Stimulated activated CD4-positive, alpha-beta T cell treated with anti-CD3 and anti-CD28 coated beads, Interleukin-2, amount 100 ng/mL, for 24 hours (primary cell): ENCODE results near the gene LRIT2.

Source experiments
- DNase-seq, 2 donors: peaks; one replicate each; pipeline ENCODE4 v3.0.0-alpha.2; 2020

Gene LRIT2, protein sequence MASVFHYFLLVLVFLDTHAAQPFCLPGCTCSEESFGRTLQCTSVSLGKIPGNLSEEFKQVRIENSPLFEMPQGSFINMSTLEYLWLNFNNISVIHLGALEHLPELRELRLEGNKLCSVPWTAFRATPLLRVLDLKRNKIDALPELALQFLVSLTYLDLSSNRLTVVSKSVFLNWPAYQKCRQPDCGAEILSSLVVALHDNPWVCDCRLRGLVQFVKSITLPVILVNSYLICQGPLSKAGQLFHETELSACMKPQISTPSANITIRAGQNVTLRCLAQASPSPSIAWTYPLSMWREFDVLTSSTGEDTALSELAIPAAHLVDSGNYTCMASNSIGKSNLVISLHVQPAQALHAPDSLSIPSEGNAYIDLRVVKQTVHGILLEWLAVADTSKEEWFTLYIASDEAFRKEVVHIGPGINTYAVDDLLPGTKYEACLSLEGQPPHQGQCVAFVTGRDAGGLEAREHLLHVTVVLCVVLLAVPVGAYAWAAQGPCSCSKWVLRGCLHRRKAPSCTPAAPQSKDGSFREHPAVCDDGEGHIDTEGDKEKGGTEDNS

DNA sequence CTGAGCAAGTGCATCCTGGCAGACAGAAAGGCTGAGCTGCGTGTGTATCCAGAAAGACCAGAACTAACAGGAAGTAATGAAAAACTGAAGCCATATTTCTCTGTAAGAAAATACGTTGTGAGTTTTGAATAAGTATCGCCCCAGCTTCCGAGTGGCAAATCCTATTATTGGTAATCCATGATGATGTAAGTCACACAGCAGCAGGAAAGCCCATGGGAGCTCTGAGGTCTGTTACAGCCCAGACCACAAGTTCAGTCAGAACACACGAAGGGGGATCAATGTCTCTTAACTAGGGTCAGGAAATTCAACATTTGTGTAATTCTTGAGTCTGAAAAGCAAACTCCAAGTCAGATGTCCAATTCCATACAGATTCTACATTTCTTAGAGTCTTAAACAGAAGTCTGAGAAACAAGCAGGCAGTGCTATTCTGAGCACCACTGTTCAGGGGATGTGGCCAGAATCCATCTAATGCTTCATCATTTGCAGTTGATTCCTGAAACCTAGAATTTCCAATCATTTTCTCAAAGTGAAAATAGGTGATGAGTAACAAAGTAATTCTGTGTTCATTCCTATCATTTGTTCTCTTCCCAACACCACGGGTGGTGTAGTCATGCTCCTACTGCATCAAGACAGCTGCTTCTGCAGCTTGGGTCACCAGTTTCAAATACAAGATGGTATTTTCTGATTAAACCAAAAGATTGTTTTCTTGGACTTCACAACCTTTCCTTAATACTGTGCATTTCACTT lies at the start of gene LRIT2:
Gene LRIT2 (minus strand): TSS at position 118 of the 747 bp plus-strand sequence. CDS start 24 bp downstream, at position 94.
- no peak for DNase-seq

GRCh38 chr10:84270708-84271107 lies 45.4 kb upstream of the LRIT2 start:
- DNase-seq = no peak

DNA sequence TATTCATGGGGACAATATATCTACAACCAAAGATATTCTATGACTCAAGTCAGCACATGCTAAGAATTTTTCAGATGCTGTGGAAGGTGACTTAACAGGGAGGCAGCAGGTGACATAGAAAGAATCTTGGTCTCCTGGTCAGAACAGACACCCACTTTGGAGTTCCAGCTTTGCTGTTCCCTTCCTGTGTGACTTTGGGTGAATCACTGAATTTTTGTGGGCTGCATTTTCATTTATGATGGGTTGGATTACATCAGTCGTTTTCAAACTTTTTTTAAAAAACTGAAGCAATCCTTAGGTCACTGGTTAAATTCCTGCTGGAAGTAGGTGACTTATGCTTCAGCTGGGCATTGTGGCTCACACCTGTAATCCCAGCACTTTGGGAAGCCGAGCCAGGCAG lies 44.4 kb upstream of the LRIT2 start:
- no peak for DNase-seq

DNA sequence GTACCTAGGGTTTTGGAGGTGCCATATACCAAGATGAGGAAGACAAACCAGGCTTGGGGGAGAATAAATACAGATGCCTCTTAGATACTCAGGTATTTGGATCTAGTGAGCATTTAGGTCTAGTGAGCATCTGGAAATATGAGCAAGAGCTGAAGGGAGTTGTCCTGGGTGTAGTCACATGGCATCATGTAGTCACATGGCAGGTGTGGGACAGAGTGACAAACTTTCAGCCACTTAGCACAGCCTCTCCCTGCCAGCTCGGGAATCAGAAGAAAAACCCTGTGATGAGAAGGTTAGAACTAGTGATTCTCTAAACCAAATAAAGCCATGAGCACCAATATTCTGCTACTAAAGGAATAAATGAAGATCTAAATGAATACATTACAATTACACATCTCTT lies 43.8 kb upstream of the LRIT2 start:
- no peak for DNase-seq

- peak; percentile 70 to 85 for DNase-seq
These were observed 42.3 kb upstream of the LRIT2 start for GRCh38 chr10:84267503-84268126.

DNA sequence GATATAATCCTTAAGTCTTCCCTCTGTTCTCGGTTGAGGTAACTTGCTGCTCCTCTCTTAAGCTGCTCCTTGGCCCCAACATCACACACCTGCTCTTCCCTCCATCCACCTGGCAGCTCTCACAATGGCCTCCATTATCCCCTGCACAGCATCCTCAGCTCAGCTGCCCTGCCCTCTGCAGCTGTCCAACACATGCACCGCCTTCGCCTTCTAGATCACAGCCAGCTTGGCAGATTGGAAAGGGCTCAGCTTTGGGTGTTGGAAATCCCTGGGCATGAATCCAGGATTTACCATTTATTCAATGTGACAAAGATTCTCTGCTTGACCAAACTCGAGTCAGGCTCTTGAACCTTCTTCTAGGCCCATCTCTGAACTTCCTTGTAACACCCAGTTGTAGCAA lies 40.1 kb upstream of the LRIT2 start:
- no peak for DNase-seq

DNA sequence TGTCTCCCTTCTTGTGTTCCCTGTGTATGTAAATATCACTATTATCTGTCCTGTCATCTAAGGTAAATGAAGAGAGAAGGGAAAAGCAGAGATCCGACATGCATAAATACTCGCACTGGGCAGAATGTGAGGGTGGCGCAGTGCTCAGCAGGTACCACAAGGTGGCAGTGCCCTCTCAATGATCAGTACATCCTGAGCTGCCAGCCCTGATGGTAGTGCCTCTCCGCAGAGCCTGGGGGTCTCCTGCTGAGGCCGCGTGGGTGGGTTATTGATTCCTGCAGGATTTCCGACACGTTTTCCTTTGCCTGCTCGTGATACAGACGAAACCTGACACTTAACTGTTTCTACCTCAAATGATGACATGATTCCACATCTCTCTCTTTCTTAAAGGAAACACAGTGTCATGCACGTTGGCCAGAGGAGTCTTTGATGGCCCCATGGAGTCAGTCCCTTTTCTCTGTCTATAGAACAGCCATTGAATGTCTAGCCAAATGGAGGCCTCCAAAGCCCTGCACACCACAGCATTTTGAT lies 39.3 kb upstream of the LRIT2 start:
- peak; percentile 75 to 77 for DNase-seq

- no peak for DNase-seq
These were observed 38.4 kb upstream of the LRIT2 start for GRCh38 chr10:84263716-84264115.

DNA sequence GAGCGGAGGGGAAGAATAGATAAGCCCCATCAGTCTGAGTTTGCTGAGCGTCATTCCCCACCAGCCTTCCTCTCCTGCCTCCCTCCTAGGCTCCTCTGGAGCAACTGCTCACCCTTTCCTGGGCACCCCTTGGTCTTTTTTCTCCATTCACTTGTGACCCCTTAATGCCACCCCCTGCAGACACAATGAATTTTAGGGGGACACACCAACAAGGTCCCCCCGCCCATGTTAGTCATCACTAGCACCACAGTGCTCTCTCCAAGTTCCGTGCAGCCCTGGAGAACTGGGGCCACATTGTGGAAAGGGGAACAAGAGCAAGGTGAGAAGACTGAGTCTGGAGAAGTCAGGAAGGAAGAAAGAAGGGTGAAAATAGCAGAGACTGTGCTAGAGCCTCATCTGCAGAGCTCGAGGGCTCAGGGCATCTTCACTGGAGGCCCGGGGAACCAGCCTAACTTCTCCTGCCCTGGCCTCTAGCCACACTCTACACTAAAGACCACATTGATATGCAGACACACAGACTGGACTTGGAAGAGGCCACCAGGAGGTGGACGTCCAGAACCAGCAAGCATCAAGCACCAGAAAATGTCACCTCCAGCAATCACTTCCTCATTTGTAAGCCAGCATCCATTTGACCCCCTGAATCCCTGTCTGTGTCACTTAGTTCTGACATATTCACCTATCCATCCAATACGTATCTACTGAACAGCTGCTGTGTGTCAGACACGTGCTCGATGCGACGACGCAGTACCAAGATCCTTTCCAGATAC lies 37.0 kb upstream of the LRIT2 start:
- DNase-seq = no peak

GRCh38 chr10:84261236-84261915 lies 36.0 kb upstream of the LRIT2 start:
- no peak for DNase-seq

GRCh38 chr10:84258034-84258695 lies 32.8 kb upstream of the LRIT2 start:
- DNase-seq = no peak

DNA sequence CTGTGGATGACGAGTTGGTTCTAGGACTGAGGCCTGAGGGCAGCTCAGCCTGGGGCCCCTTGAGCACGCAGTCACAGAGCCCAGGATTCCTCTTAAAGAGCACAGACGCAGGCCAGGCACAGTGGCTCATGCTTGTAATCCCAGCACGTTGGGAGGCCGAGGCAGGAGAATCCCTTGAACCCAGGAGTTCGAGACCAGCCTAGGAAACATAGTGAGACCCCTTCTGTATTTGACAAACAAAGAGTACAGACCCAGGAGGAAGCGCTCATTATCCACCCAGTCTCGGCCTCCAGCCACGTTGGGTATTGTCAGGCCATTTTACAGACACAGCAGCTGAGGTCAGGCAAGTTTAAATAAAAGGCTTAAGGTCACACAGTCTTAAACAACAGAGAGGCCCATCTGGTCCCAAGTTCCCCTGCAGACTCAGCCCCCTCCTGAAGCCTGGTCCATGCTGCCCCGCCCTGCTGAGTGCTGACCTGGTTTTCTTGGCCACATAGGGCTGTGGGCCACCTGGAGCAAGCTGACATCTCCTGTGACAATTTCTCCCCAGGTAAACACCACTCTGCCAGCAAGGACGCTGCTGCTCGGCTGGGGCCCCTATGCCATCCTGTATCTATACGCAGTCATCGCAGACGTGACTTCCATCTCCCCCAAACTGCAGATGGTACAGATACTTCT lies 32.1 kb upstream of the LRIT2 start:
- no peak for DNase-seq

GRCh38 chr10:84256510-84257342 lies 31.4 kb upstream of the LRIT2 start:
- peak; percentile 45 to 70 for DNase-seq

DNA sequence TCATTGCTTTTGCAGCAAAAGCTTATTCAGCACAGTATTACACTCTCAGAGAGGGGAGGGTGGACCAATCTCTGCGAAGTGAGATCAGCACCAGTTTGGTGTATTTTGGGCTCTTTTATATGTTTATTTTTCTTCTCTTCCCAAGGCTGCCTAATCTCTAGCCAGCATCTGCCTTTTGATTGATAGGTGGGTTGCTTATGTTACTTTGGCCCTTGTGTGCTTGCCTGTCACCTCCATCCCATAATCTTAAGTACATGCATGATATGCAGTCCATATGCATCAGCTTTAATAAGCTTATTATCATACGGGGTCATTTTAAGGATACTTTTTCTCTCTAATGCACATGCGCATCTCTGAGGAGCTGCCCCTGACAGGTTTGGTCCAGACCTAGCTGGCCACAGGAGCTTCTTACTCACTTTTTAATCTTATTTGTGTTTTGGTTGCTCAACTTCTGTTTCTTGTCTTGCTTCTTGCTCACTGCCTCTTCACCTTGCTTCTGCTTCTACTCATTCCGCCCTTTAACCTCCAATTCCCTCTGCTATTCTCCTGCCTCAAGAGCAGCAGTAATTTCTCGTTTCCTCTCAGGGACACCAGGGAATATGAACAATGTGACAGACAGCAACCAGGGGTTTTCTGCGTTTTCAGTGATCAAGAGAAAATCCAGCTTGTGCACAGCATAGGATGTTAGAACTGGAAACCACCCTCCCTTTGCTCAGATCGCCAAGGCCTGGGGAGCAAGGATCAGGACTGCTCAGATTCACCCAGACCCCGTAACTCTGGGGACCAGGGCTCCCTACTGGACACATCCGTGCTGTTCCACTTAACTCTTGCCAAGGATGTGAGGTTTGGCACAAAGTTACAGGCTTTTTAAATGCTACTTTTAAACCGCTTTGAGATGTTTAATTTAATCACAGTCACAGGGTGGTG lies 29.5 kb upstream of the LRIT2 start:
- DNase-seq = no peak

- DNase-seq = no peak
These were observed 23.4 kb upstream of the LRIT2 start for GRCh38 chr10:84248794-84249193.

DNA sequence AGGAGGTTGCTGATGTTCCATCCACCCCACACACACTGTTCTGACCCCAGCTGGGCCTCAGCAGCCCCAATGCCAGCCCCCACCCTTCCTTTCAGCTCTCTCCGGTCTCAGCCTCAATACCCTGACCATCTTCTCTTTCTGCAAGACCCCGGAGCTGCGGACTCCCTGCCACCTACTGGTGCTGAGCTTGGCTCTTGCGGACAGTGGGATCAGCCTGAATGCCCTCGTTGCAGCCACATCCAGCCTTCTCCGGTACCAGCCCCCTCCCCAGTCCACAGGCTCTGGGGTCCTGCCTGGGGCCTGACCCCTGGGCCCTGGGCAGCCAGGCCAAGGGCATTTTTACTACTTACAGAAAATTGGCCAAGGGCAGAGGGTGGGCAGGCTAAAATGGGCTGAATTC lies 22.2 kb upstream of the LRIT2 start:
- DNase-seq = no peak

- DNase-seq = no peak
These were observed 19.4 kb upstream of the LRIT2 start, which contains the start of gene RGR for GRCh38 chr10:84244651-84245270. Gene RGR, plus strand, starts transcription at chr10:84245053. Its CDS starts 38 bp downstream, at chr10:84245091.

DNA sequence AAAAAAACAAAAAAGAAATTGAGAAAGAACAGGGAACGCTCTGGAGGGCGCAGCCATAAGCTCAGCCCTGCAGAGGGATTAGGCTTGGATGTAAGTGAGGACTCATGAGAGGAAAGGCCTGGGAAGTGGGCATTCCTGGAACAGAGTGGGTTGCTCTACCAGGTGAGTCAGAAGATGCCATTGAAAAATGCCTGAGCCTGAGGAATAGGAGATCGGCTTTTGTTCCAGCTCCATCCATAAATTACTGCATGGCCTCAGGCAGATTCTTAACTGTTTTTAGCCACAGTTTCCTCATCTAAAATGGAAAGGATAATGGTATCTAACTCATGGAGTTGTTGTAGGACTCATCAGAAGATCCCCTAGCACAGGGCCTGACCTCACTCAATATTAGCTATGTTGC lies 18.4 kb upstream of the LRIT2 start:
- no peak for DNase-seq
